GM23248 (cell line): ENCODE results near the gene PAPPA.

ENCODE experiments used
- EZH2 ChIP-seq: fragments of 200-600 bp; sonication (generic); IDR thresholded peaks from 2 replicates; pipeline ENCODE4 v1.6.1; 2018; ENCODE audit warnings: antibody characterized with exemption, mild to moderate bottlenecking; ENCODE audit not compliant: insufficient read depth, poor library complexity, severe bottlenecking
- EZH2phosphoT487 ChIP-seq: fragments of 200-600 bp; sonication (generic); IDR thresholded peaks from 2 replicates; pipeline ENCODE4 v1.6.1; 2018; ENCODE audit warnings: antibody characterized with exemption, moderate library complexity, mild to moderate bottlenecking, low read depth; ENCODE audit not compliant: insufficient read depth

- TF ChIP-seq EZH2phosphoT487 (no peak), EZH2 (no peak)
Measured at GRCh38 chr9:116378873-116379272, 225.3 kb downstream of the PAPPA start.
